NOMO-1 treated with dmso at 0.1 percent for 144 hours (cell line): ENCODE measurements around the gene SHLD1.
"Not testable (repeated sequence)": the region's sequence is repeated elsewhere in the genome, so short reads cannot be mapped to it uniquely, and the experiment has no call there.

Source experiments
- DNase-seq: peaks from one replicate; lab custom pipeline; 2025; ENCODE audit not compliant: unreplicated experiment; lab: John Stamatoyannopoulos, UW

Gene SHLD1

DNA sequence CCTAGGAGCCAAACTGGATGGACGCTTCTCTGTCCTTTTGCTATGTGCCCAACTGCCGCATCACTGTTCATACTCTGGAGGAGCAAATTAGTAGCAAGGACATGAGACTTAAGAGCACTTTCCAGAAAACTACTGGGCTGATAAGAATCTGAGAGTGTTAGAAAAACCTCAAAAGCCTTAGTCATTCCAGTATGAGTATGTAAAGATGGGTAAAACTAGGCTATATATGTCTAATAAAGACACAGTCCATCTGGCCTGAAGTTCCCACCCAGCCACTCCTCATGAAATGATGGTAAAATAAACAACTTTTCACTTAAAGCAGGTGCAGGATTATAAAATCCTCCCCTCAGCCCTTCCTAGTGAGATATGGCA, 30.6 kb downstream of the SHLD1 start:
- no peak for DNase-seq

DNA sequence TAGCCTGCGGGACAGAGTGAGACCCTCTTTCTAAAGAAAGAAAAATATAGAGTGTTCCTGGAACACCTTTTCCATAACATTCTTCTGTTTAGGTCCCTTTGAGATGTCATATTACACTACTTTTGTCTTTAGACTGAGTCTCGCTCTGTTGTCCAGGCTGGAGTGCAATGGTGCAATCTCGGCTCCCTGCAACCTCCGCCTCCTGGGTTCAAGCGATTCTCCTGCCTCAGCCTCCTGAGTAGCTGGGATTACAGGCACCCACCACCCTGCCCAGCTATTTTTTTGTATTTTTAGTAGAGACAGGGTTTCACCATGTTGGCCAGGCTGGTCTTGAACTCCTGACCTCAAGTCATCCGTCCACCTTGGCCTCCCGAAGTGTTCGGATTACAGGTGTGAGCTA, 31.2 kb downstream of the SHLD1 start:
- DNase-seq: not testable (repeated sequence)

DNA sequence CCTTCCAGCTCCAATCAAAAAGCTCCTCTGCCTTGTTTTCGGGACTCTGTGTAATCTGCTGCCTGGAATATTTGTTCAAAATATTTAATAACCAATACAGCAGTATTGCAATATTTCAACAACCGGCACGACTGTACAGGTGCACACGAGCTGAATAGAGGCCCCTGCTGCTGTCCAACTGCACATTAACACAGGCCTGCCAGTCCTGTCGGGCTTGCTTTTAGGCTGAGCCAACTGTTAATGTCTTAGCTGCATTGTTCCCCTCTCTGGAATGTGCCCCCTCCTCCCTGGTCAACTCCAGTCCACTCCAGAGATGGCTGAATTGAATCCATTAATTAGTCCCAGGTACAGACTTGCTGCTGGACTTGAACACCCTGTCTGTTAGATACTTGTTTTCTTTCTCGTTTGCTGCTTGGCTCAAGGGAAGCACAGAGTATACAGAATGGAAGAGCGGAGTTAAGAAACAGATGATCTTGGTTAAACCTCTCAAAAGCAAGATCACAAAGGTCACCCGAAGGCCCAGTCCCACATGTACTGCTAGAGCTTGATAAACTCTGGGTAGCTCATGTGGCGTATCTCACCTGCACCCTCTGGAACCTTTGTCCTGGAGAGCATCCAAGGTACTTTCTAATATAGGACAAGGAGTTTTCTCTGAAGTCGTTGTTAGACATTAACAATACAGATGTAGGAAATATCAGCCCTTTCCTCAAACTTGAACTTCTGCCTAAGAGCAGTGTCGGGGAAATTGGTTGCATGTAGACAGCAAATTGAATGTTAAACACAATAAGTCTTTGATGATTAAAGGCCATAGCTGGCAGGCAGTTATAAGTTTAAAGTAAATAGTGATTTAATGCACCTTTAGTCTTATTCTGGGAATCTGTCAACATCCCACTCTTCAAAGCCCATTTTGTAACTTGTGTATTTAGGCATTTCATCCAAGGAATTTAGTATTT, 31.9 kb downstream of the SHLD1 start:
- no peak for DNase-seq

DNA sequence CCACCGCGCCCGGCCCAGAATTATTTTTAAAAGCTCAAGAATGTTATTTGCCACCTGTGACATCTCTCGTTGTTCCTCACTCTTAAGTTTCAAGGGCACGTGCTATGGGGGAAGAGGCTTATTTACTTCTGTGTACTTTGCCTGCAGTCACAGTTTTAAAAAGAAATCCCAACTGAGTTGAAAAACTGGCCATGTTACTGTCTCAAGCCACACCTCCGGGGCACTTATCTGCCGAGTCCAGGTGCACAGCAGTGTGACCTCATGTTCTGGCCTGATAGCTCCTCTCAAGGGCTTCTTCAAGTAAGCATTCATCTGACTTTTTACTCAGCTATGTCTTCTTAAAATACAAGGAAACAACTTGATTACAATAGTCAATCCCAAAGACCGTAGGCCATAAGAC, 34.5 kb downstream of the SHLD1 start:
- no peak for DNase-seq

DNA sequence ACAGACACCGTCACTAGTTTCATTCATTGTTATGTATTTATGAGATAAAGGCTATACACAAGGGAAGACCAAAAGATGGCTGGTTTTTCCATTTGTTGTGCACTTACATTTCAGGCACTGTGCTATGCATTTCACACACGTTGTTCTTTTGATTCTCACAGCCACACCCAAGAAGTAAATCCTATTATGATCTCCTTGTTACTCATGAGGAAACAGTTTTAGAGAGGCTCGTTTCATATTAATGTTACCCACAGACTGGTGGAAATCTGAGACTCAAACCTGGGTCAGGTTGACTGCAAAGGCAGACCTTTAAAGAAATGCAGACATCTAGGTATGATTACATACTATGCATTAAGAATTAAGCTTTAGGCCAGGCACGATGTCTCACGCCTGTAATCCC, 34.9 kb downstream of the SHLD1 start:
- DNase-seq: no peak

DNA sequence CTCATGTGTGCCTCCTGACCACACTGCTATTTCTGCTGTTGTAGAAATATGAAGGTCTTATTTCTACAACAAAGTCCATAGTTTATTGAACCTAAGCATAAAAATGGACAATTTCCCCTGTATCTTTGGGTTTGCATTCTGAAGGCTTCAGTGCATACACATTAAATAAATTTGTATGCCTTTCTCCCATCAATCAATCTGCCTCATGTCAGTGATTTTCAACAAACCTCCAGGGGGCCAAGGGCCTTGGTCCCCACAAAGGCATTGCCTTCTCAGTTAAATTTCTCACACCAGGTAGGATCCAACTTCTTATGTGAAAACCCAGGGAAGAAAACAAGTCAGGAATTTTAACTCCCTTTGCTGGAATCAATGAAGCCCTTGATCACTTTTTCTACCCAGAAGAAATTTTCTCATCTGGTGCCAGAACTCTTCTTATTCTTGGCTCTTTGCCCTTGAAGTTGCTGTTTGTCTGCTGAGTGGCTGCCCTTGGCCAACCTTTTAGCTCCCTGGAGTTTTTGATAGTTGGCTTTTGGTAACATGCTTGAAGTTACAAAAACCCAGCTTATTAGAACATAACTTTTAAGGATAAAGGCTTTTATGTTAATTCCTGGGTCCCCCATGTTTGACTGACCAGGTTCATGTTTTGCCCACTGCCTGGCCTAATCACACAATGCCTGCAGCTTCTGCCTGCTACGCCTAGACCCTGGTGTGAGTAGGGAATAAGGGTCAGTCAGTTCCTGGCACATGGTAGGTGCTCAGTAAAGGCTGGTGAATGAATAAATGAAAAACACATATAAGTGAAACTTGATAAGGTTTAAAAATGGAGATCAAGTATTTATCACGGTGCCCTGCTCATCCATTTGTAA, 37.0 kb downstream of the SHLD1 start:
- DNase-seq: no peak

DNA sequence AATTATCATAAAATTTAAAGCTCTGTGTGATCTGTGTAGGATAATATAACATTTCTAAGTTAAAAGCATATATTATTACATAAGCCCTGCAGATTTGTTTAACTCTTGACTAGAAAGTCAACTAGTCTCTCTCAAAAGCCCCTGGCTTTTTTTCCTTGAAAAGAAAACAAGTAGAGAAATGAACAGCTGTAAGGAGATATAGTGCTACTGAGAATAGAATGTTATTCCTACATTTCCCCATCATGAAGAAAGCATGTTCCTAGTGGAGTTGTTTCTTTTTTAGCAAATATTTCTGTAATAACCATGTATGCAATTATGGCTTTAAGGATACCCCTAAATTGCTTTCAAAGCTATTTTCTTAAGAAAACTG, 37.6 kb downstream of the SHLD1 start:
- no peak for DNase-seq

DNA sequence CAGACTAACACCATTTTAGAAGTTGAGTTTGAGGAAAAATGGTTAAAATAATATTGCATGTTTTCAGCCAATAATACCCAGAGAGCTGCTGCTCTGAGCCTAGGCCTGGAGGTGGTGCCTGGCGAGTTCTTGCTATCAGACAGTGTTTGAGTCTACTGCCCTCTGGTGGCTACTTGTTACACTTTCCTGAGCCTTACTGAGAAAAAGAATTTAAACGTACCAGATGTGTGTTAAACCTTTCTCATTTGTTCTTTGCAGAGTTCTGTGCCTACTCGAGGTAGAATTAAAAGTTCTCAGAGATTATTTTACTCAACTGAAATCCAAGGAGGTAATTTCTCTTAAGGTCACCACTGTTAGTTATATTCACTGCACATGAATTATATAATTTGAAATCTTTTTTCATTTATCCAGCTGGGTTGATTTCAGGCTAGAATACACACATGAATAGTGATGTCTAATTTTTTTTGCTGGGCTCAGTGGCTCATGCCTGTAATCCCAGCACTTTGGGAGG, 38.2 kb downstream of the SHLD1 start:
- peak; percentile 74 for DNase-seq

DNA sequence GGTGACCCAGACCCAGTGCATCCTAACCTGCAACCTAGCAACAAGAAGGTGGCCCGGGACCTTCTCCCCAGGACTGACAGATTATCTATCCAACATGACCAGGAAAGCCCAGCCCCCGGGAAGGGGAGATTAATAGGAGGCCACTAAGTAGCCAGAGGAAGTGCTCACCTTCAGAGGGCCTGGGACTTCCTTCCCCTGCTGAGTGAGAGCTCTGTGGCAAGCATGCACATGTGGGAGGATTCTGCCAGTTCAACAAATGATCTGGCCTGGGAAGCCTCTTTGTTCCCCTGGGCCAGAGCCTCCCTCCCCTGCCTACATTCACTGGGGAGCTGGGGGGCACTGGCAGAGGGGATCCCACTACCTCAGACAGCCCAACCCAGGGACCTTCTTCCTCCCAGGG, 39.6 kb downstream of the SHLD1 start:
- DNase-seq: no peak

DNA sequence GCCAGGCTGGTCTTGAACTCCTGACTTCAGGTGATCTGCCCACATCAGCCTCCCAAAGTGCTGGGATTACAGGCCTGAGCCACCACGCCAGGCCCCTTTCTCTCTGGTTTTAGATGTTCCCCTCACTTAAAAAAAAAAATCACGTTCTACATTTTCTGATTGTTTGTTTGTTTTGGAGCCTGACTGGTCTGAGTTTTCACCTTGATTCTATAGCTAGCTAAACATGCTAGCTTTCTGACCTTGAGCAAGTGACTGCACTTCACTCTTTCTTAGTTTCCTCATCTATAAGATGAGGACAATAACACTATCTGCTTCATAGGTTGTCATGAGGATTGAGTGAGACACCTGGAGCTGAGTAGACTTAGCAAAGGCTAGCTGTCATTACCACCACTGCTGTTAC, 43.7 kb downstream of the SHLD1 start:
- DNase-seq: no peak

DNA sequence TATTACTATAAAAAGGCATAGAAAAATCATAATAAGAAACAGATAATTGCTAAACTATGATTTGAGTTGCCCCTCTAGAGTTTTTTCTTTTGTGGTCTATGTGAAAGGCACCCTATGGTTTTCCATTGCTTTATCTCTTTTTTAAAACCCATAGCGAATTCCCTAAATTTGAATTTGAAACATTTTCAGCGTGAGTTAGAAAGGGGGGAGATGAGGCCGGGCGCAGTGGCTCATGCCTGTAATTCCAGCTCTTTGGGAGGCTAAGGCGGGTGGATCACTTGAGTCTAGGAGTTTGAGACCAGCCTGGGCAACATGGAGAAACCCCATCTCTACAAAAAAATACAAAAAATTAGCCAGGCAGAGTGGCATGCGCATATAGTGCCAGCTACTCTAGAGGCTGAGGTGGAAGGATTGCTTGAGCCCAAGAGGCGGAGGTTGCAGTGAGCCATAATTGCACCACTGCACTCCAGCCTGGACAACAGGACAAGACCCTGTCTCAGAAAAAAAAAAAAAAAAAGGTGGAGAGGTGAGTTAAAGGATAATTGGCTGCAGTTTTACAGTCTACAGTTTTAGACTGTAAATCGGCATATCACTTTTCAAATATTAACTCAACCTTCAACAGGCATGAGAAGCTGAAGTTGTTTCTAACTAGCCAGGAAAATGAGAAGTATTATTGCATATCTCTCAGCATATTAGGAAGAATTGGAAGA, 46.3 kb downstream of the SHLD1 start:
- DNase-seq: no peak

DNA sequence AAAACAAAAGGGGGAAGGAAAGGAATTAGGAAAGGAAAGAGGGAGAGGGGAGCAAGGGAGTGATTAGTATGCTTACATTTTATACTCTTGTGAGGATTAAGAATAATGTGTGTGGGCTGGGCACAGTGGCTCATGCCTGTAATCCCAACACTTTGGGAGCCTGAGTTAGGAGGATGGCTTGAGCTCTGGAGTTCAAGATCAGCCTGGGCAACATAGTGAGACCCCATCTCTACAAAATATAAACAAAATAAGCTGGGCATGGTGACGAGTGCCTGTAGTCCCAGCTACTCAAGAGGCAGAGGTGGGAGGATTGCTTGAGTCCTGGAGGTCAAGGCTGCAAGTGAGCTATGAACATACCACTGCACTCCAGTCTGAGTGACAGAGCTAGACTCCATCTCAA, 47.0 kb downstream of the SHLD1 start:
- no peak for DNase-seq

DNA sequence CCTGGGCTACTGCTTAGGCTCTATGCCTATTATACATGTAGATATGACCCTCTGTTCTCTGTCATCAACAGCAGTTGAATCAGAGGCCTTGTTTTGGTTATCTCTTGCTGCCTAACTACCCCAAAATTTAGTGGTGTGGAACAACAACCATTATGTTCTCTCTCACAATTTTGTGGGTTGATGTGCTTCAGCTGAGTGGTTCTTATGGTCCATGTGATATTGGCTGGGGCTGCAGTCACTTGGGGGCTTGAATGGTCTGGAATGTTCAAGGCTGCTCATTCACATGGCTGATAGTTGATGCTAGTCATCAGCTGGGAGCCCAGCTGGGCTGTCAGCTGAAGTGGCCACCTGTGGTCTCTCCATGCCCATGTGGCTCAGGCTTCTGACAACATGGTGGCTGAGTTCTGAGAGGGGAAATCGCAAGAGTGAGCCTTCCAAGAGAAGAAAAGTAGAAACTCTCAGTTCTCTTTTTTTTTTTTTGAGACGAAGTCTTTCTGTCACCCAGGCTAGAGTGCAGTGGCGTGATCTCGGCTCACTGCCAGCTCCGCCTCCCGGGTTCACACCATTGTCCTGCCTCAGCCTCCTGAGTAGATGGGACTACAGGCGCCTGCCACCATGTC, 47.8 kb downstream of the SHLD1 start:
- DNase-seq: peak; percentile 53

DNA sequence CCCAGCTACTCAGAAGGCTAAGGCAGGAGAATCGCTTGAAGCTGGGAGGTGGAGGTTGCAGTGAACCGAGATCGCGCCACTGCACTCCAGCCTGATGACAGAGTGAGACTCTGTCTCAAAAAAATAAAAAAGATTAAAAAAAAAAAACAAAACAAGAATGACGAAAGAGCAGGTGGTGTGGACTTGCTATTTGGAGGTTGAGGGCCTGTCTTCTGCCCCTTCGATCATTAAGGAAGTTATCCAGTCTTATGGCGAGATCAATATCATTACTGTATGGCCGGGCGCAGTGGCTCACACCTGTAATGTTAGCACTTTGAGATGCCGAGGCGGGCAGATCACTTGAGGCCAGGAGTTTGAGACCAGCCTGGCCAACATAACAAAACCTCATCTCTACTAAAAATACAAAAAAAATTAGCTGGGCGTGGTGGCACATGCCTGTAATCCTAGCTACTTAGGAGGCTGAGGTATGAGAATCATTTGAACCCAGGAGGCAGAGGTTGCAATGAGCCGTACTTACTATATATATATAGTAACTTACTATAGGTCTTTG, 53.6 kb downstream of the SHLD1 start:
- DNase-seq: not testable (repeated sequence)

DNA sequence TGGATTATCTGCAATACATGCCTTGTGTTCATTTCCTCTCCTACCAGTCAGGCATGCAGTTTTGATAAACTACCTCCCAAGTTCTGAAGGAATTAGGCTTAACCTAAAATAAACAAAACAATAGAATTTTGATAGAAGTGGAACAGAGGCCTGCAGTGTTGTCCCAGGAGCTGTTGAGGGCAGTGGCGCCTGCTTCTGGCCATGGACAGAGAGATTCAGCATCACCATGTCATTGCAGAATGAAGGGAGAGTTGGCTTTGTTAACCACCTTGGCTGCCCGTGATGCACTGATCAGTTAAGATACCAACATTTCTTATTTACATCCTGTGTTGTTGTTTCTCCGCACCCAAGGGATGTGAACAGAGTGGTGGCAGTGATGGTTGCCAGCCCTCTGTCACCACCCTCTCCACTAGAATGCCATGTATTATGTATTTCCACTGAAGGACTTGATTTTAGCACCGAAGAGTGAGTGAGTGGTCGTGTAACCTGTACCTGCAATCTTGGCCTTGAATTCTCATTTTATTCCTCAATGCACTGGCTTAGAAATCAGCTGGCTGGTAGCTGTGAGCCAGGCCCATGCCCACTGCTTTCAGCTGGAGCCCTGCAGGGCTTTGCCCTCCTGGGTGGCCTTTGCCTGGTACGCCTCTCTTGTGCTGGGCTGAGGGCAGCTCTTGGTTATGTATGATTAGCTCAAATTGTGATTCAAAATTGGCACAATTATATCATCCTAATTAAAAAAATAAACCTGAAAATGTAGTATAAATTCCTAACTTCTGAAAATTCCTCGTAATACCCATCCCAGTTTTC, 56.5 kb downstream of the SHLD1 start:
- no peak for DNase-seq

DNA sequence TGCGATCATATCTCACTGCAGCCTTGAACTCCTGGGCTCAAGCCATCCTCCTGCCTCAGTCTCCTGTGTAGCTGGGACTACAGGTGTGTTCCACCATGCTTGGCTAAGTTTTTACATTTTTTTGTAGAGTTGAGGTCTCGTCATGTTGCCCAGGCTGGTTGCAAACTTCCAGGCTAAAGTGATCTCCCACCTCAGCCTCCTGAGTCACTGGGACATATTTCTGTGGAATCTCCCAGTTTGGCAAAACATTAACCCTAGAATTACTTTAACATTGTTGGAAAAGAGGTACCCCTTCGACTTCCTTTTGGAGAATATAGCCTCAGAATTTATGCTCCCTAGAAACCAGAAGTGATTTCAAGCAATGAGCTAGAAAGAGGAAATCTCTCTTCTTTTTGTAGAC, 57.2 kb downstream of the SHLD1 start:
- no peak for DNase-seq

DNA sequence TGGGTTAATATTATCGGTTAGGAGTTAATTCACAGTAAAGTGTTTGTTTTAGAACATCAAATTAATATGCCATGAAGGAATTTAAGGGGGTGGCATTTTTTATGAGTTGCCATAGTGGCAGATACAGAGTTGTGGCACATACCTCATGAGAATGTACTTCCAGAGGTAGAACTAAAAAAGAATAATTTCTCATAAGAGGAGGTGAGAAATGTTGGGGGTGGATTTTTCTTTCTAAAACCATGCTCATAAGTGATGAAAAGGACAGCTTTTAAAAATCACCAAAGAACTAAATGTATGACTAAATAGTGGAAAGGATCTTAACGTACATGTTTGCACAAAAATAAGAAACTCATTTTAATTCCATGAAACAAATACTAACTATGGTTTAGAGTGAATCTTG, 58.7 kb downstream of the SHLD1 start:
- no peak for DNase-seq

DNA sequence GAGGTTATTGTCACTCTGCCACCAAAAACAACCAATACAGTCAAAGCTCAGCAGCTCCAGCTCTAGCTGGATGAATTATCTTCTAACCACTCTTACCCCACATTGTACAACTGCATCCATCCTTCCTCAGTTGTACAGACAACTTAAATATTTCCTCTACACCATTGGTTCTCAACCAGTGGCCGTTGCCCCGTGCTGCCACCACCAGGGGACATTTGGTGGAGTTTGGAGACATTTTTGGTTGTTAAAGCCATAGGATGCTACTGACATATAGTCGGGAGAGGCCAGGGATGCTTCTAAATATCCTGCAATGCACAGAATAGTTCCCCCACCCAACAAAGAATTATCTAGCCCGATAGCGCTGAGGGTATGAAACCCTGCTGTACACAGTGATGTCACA, 59.3 kb downstream of the SHLD1 start:
- no peak for DNase-seq

DNA sequence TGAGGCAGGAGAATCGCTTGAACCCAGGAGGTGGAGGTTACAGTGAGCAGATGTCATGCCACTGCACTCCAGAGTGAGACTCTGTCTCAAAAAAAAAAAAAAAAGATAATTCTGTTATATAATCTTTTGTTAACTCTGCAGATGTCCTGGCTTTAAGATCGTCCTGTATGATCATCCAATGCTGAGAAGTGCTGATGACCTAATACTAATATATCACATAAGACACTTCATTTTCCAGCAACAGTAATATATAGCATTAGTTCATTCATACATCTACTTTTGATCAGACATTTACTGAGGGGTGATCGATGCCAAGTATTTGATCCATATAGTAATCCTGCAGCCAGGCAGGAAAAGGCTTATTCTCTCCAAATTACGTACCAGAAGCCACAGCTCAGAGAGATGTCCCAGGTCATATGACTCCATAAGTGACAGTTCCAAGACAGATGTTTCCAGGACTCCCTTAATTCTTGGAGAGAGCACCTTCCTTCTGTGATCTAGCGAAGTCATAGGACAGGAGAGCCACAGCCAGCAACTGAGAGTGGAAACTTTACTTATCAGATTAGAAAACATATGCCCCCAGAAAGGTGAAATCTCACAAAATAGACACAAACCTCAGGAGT, 60.7 kb downstream of the SHLD1 start:
- no peak for DNase-seq
